Adrenal gland (tissue), 12 donors: ENCODE measurements around the gene PELI2. TPM values are rescaled to one million over a fixed set of nuclear protein-coding genes. Genes with fewer than 3 reads are reported as not detected.

ENCODE experiments used
- DNase-seq, 7 donors: peaks; one replicate each; pipeline ENCODE4 v3.0.0-alpha.2; 2019 to 2020
- H3K27ac ChIP-seq, 5 donors: fragments of 200-600 bp; sonication (generic) in 4 of 5; 1 replicate in 3 of 5; 2 replicates in 2 of 5; pipeline versions ENCODE4 v1.5.1 to v1.8.0; 2016 to 2020; ENCODE audit warnings: mild to moderate bottlenecking in 1 of 5
- H3K27me3 ChIP-seq: fragments of 200-600 bp; 2 replicates; pipeline ENCODE4 v1.8.0; 2021
- H3K36me3 ChIP-seq, 2 donors: fragments of 200-600 bp; replicated peaks in 1 of 2; 1 replicate in 1 of 2; 2 replicates in 1 of 2; pipeline versions ENCODE4 v1.5.1 to v1.8.0; 2018 to 2022
- H3K4me1 ChIP-seq, 2 donors: fragments of 200-600 bp; replicated peaks in 1 of 2; 1 replicate in 1 of 2; 2 replicates in 1 of 2; pipeline versions ENCODE4 v1.5.1 to v1.8.0; 2018 to 2021
- H3K4me3 ChIP-seq, 4 donors: fragments of 200-600 bp; sonication (generic) in 3 of 4; one replicate each; pipeline ENCODE4 v1.5.1; 2016 to 2018
- H3K9me3 ChIP-seq, 3 donors: fragments of 200-600 bp; sonication (generic) in 1 of 3; replicated peaks in 1 of 3; 1 replicate in 2 of 3; 2 replicates in 1 of 3; pipeline versions ENCODE4 v1.5.1 to v1.8.0; 2016 to 2021
- POLR2A ChIP-seq, 2 donors: fragments of 450-650 bp; IDR thresholded peaks; one replicate each; pipeline ENCODE4 v1.6.1; 2017; ENCODE audit warnings: antibody characterized with exemption in 2 of 2, mild to moderate bottlenecking in 2 of 2, moderate library complexity in 1 of 2
- WGBS, 4 donors: extraction: QIAGEN DNeasy Blood & Tissue Kit in 2 of 4; methylation state at CpG; one replicate each; pipeline versions ENCODE4 v1.1.5 to v1.1.7; 2013 to 2017; 5-methylcytosine and 5-hydroxymethylcytosine counted together
- intact Hi-C, 2 donors: fragments of 100-400 bp; cut with DNase I; formaldehyde crosslinking; loops; one replicate each; pipeline versions ENCODE4 v1.14.1 to v1.15.0; 2022 to 2023
- polyA plus RNA-seq, 3 donors: library from polyadenylated mRNA; stranded (reverse); fragments of 200-250 nt in 2 of 3; fragments of 350-450 nt in 1 of 3; fragmentation: Illumina TruSeq in 1 of 3; extraction: RNeasy Lipid Tissue Mini Kit (QIAGEN cat#74804) in 1 of 3; gene quantifications; one replicate each; pipeline ENCODE4 v1.2.3, GENCODE V29; 2013 to 2014
- total RNA-seq, 9 donors: library from RNA; depleted of rRNA in 4 of 9; stranded (reverse); fragments of >200 nt in 4 of 9; fragments of 120-200 nt in 1 of 9; fragmentation: NEBNext Ultra II Directional in 1 of 9; extraction: Animal tissue kit (Norgen Biotek cat#: 25700) in 1 of 9; gene quantifications; one replicate each; pipeline versions ENCODE4 v1.1.0 to v1.2.4, GENCODE V29; 2013 to 2023
- TF ChIP-seq, protein P1 (sequence below), 6 experiments: fragments of 450-650 bp in 4 of 6; fragments of 200-600 bp in 2 of 6; sonication (generic) in 1 of 6; IDR thresholded peaks; 1 replicate in 5 of 6; 2 replicates in 1 of 6; pipeline versions ENCODE4 v1.5.1 to v1.8.0; 2016 to 2021; ENCODE audit warnings: antibody characterized with exemption in 6 of 6, mild to moderate bottlenecking in 2 of 6, moderate library complexity in 1 of 6
- donor health status: healthy with polysubstance abuse.
- donor health status: Bipolar disorder and iron deficiency.
- donor health status: DM: yes; HTN: yes; CAD: no.
- donor health status: DM: no; HTN: no; CAD: no.
- donor health status: DM: no; HTN: no; CAD: no.
- donor health status: DM: yes; HTN: yes; CAD: no.

The PELI2 gene
- total and polyA plus RNA-seq, 12 donors: 1.4 to 14.1 (median 5.9) TPM

DNA sequence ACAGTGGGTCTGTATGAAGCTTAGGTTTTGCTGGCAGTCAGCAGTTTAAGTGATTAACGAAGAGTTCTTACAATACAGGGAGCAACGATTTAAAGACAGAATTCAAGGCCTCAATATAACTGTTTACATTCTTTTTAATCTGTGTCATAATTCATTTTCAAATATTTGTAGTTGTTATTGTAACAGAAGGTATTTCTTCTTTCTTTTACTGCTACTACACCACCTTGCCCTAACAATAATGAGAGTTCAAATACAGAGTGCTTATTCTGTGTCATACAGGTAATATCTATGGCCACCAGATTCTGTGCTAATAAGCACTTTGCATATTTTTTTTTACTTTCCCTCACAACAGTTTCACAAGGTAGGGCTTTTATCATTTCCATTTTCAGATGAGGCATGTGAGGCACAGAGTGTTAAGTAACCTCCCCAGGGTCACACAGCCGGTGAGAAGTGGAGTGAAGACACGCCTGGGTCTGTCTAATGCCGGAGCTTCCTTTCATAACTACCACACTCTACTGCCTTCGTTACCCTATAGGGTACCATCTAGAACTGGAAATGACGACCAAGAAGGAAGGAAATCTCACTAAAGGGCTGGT, 81.9 kb downstream of the PELI2 start:
- no peaks in the 10 kb centered on the region for H3K36me3 ChIP-seq
- WGBS, 4 donors: 76 to 85% (median 79%) methylated on average over 7 of the region's 7 CpGs
- intact Hi-C loops: no loop called here
- no peaks in the 10 kb centered on the region for H3K27me3 ChIP-seq
- H3K27ac ChIP-seq: peak overlapping the region in 4 of 5 donors; percentile 7 to 81 (median 47)
- H3K4me1 ChIP-seq: peaks cover 4 to 30% of the 10 kb centered on the region in 2 donors
- no peak for TF ChIP-seq POLR2A (IDR thresholded peaks at IDR 0.05)
- TF ChIP-seq, protein P1, sequence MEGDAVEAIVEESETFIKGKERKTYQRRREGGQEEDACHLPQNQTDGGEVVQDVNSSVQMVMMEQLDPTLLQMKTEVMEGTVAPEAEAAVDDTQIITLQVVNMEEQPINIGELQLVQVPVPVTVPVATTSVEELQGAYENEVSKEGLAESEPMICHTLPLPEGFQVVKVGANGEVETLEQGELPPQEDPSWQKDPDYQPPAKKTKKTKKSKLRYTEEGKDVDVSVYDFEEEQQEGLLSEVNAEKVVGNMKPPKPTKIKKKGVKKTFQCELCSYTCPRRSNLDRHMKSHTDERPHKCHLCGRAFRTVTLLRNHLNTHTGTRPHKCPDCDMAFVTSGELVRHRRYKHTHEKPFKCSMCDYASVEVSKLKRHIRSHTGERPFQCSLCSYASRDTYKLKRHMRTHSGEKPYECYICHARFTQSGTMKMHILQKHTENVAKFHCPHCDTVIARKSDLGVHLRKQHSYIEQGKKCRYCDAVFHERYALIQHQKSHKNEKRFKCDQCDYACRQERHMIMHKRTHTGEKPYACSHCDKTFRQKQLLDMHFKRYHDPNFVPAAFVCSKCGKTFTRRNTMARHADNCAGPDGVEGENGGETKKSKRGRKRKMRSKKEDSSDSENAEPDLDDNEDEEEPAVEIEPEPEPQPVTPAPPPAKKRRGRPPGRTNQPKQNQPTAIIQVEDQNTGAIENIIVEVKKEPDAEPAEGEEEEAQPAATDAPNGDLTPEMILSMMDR (IDR thresholded peaks at IDR 0.05): no peak
- no peak for DNase-seq
- no peak overlapping the region for H3K4me3 ChIP-seq
- no peaks in the 10 kb centered on the region for H3K9me3 ChIP-seq

- Histone ChIP-seq H3K4me3 (no peak overlapping the region), H3K4me1 (peaks cover 4 to 20% of the 10 kb centered on the region in 2 donors), H3K36me3 (no peaks in the 10 kb centered on the region), H3K27me3 (no peaks in the 10 kb centered on the region), H3K9me3 (no peaks in the 10 kb centered on the region), H3K27ac (no peak overlapping the region)
- 50 to 75% (median 54%) methylated on average over 2 of the region's 2 CpGs for WGBS, 4 donors
- DNase-seq: no peak
- intact Hi-C loops: no loop called here
- no peak for TF ChIP-seq POLR2A (IDR thresholded peaks at IDR 0.05)
- TF ChIP-seq, protein P1 (IDR thresholded peaks at IDR 0.05): no peak
Observed at GRCh38 chr14:56202256-56202655, 84.0 kb downstream of the PELI2 start.

GRCh38 chr14:56205881-56206280, 87.7 kb downstream of the PELI2 start:
- peaks cover 0 to 3% of the 10 kb centered on the region in 2 donors for H3K4me1 ChIP-seq
- no peak overlapping the region for H3K4me3 ChIP-seq
- TF ChIP-seq POLR2A (IDR thresholded peaks at IDR 0.05): no peak
- TF ChIP-seq, protein P1 (IDR thresholded peaks at IDR 0.05): no peak
- no peaks in the 10 kb centered on the region for H3K9me3 ChIP-seq
- DNase-seq: no peak
- no peaks in the 10 kb centered on the region for H3K27me3 ChIP-seq
- H3K36me3 ChIP-seq: no peaks in the 10 kb centered on the region
- no peak overlapping the region for H3K27ac ChIP-seq
- WGBS, 4 donors: 54 to 83% (median 75%) methylated on average over 2 of the region's 2 CpGs
- intact Hi-C loops: no loop called here

GRCh38 chr14:56206596-56206995, 88.4 kb downstream of the PELI2 start:
- H3K4me3 ChIP-seq: no peak overlapping the region
- H3K27ac ChIP-seq: no peak overlapping the region
- DNase-seq: no peak
- WGBS, 4 donors: 51 to 70% (median 54%) methylated on average over 2 of the region's 2 CpGs
- peaks cover 0 to 4% of the 10 kb centered on the region in 2 donors for H3K4me1 ChIP-seq
- H3K27me3 ChIP-seq: no peaks in the 10 kb centered on the region
- no peaks in the 10 kb centered on the region for H3K36me3 ChIP-seq
- no peaks in the 10 kb centered on the region for H3K9me3 ChIP-seq
- no peak for TF ChIP-seq POLR2A (IDR thresholded peaks at IDR 0.05)
- TF ChIP-seq, protein P1 (IDR thresholded peaks at IDR 0.05): no peak
- intact Hi-C loops: no loop called here
